Astrocyte (in vitro differentiated cells and primary cell): ENCODE data around the gene PCK2. TPM values are rescaled to one million over a fixed set of nuclear protein-coding genes. Genes with fewer than 3 reads are reported as not detected.

Source experiments
- DNase-seq: peaks from one replicate; pipeline ENCODE4 v3.0.0-alpha.2; 2010; ENCODE audit warnings: low read depth
- FAIRE-seq: peaks from 2 replicates; lab custom pipeline; 2011; peaks lifted over from hg19 to GRCh38; lab: Jason Lieb, UNC
- H2AFZ ChIP-seq: 2 replicates; pipeline ENCODE4 v1.6.0; 2012; ENCODE audit warnings: low read depth, low read length, inconsistent platforms
- H3K27ac ChIP-seq: 2 replicates; pipeline ENCODE4 v1.5.1; 2011; ENCODE audit warnings: low read depth, low read length, inconsistent platforms
- H3K27me3 ChIP-seq: 2 replicates; pipeline ENCODE4 v1.6.0; 2011; ENCODE audit warnings: low read length, inconsistent platforms; ENCODE audit not compliant: insufficient read depth
- H3K36me3 ChIP-seq: 2 replicates; pipeline ENCODE4 v1.5.1; 2011; ENCODE audit warnings: low read length, inconsistent platforms; ENCODE audit not compliant: insufficient read depth
- H3K4me1 ChIP-seq: 2 replicates; pipeline ENCODE4 v1.5.1; 2011; ENCODE audit warnings: low read length, inconsistent platforms; ENCODE audit not compliant: insufficient read depth
- H3K4me2 ChIP-seq: 2 replicates; pipeline ENCODE4 v1.6.0; 2012; ENCODE audit warnings: low read length, inconsistent platforms
- H3K4me3 ChIP-seq: 2 replicates; pipeline ENCODE4 v1.5.1; 2011; ENCODE audit warnings: low read depth, mild to moderate bottlenecking, low read length, inconsistent platforms; ENCODE audit not compliant: insufficient read depth
- H3K79me2 ChIP-seq: 2 replicates; pipeline ENCODE4 v1.6.0; 2012; ENCODE audit warnings: mild to moderate bottlenecking, low read length, inconsistent platforms; ENCODE audit not compliant: insufficient read depth
- H3K9ac ChIP-seq: 2 replicates; pipeline ENCODE4 v1.6.0; 2012; ENCODE audit warnings: mild to moderate bottlenecking, low read length, inconsistent platforms
- H3K9me3 ChIP-seq: 2 replicates; pipeline ENCODE4 v1.5.1; 2012; ENCODE audit warnings: low read depth, mild to moderate bottlenecking, low read length, inconsistent platforms; ENCODE audit not compliant: insufficient read depth
- H4K20me1 ChIP-seq: 2 replicates; pipeline ENCODE4 v1.6.0; 2012; ENCODE audit warnings: low read length, inconsistent platforms; ENCODE audit not compliant: insufficient read depth
- H3K27ac Mint-ChIP-seq: one replicate; pipeline ENCODE4 v1.8.0; 2021; ENCODE audit warnings: mild to moderate bottlenecking, mixed read lengths; ENCODE audit not compliant: unreplicated experiment
- H3K27me3 Mint-ChIP-seq: one replicate; pipeline ENCODE4 v1.8.0; 2021; ENCODE audit warnings: low read depth, mixed read lengths; ENCODE audit not compliant: unreplicated experiment
- H3K36me3 Mint-ChIP-seq: one replicate; pipeline ENCODE4 v1.8.0; 2021; ENCODE audit warnings: low read depth, mixed read lengths; ENCODE audit not compliant: unreplicated experiment
- H3K4me1 Mint-ChIP-seq: one replicate; pipeline ENCODE4 v1.8.0; 2021; ENCODE audit warnings: low read depth, mixed read lengths; ENCODE audit not compliant: unreplicated experiment
- H3K4me3 Mint-ChIP-seq: one replicate; pipeline ENCODE4 v1.8.0; 2021; ENCODE audit warnings: mild to moderate bottlenecking, moderate library complexity, mixed read lengths; ENCODE audit not compliant: unreplicated experiment
- H3K9me3 Mint-ChIP-seq: one replicate; pipeline ENCODE4 v1.8.0; 2021; ENCODE audit warnings: mild to moderate bottlenecking, mixed read lengths; ENCODE audit not compliant: unreplicated experiment
- EZH2 ChIP-seq: IDR thresholded peaks from 2 replicates; pipeline ENCODE4 v1.6.1; 2012; ENCODE audit warnings: mild to moderate bottlenecking, low read length, inconsistent platforms; ENCODE audit not compliant: insufficient read depth
- total RNA-seq: library from RNA; stranded (reverse); gene quantifications from 2 replicates; pipeline ENCODE4 v1.2.1, GENCODE V29; 2021
- TF ChIP-seq, protein P1 (sequence below): IDR thresholded peaks from 2 replicates; pipeline ENCODE4 v1.5.1; 2011; ENCODE audit warnings: low read depth, mild to moderate bottlenecking, inconsistent platforms, low read length, moderate library complexity; ENCODE audit not compliant: insufficient read depth

Gene PCK2
- total RNA-seq, 1 donor from 2014 or later: 73.8 TPM

DNA sequence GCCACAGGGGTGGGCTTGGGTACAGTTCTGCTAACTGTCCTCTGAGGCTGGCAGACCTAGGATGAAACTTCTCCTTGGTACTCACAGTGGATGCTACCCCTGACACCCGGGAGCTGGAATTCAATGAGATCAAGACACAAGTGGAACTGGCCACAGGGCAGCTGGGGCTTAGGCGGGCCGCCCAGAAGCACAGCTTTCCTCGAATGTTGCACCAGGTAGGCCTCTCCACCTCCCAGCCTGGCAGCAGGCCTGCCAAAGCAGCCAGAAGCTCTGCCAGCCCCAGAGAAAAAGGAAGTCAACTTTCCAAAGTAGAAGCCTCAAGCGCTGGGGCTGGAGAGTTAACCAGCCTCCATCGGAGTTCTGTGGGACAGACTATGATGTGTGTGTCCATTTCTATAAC is 23.1 kb downstream of the PCK2 start:
- H3K4me2 ChIP-seq: no peak overlapping the region
- FAIRE-seq: no peak

DNA sequence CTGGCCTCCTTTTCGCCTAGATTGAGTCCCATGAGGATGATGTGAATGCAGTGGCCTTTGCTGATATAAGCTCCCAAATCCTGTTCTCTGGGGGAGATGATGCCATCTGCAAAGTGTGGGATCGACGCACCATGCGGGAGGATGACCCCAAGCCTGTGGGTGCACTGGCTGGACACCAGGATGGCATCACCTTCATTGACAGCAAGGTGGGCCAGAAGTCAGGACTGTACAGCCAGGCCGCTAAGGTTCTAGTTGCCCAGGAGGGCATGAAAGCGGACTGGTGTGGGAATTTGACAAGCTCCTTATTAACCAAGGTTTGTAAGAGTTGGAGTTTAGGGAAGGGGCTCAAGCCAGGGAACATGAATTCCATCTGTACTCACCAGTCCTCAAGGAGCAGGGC is 25.6 kb downstream of the PCK2 start:
- no peak for FAIRE-seq

More for the DNA sequence above, 23.1 kb downstream of the PCK2 start:
- Histone ChIP-seq H3K27ac (no peak overlapping the region), H4K20me1 (no peaks in the 10 kb centered on the region), H2AFZ (no peak overlapping the region), H3K27me3 (no peaks in the 10 kb centered on the region), H3K9me3 (no peaks in the 10 kb centered on the region), H3K4me1 (peaks cover 13% of the 10 kb centered on the region), H3K4me3 (no peak overlapping the region), H3K79me2 (peaks cover 7% of the 10 kb centered on the region), H3K9ac (no peak overlapping the region), H3K36me3 (peaks cover 30% of the 10 kb centered on the region)
- Mint-ChIP-seq H3K27ac (no peak overlapping the region), H3K9me3 (no peaks in the 10 kb centered on the region), H3K4me3 (no peak overlapping the region), H3K4me1 (peaks cover 8% of the 10 kb centered on the region), H3K36me3 (peaks cover 23% of the 10 kb centered on the region), H3K27me3 (no peaks in the 10 kb centered on the region)
- TF ChIP-seq EZH2: no peak
- TF ChIP-seq, protein P1, sequence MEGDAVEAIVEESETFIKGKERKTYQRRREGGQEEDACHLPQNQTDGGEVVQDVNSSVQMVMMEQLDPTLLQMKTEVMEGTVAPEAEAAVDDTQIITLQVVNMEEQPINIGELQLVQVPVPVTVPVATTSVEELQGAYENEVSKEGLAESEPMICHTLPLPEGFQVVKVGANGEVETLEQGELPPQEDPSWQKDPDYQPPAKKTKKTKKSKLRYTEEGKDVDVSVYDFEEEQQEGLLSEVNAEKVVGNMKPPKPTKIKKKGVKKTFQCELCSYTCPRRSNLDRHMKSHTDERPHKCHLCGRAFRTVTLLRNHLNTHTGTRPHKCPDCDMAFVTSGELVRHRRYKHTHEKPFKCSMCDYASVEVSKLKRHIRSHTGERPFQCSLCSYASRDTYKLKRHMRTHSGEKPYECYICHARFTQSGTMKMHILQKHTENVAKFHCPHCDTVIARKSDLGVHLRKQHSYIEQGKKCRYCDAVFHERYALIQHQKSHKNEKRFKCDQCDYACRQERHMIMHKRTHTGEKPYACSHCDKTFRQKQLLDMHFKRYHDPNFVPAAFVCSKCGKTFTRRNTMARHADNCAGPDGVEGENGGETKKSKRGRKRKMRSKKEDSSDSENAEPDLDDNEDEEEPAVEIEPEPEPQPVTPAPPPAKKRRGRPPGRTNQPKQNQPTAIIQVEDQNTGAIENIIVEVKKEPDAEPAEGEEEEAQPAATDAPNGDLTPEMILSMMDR: no peak
- no peak for DNase-seq

DNA sequence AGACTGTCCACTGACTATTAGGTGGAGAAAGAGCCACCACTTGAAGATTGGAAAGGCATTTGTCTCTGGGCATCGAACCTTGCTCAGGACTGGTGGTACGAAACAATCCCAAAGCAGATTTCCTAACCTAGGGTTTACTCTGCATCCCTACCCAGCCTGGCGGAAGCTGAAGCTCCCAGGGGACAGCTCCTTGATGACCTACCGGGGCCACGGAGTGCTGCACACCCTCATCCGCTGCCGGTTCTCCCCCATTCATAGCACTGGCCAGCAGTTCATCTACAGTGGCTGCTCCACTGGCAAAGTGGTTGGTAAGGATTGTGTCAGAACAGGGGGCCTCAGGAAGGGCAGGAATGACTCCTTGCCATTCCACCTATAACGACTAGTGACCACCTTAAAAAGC is 27.1 kb downstream of the PCK2 start:
- Mint-ChIP-seq H3K36me3 (peaks cover 34% of the 10 kb centered on the region), H3K27ac (no peak overlapping the region), H3K27me3 (no peaks in the 10 kb centered on the region), H3K4me3 (no peak overlapping the region), H3K4me1 (no peaks in the 10 kb centered on the region), H3K9me3 (no peaks in the 10 kb centered on the region)
- Histone ChIP-seq H3K9ac (no peak overlapping the region), H3K4me2 (no peak overlapping the region), H3K4me3 (no peak overlapping the region), H3K36me3 (peaks cover 30% of the 10 kb centered on the region), H3K9me3 (no peaks in the 10 kb centered on the region), H3K27me3 (no peaks in the 10 kb centered on the region), H3K79me2 (peaks cover 6% of the 10 kb centered on the region), H3K27ac (no peak overlapping the region), H3K4me1 (no peaks in the 10 kb centered on the region), H4K20me1 (no peaks in the 10 kb centered on the region), H2AFZ (no peak overlapping the region)
- DNase-seq (no peak), FAIRE-seq (no peak)
- TF ChIP-seq EZH2: no peak
- TF ChIP-seq, protein P1: no peak

More for the DNA sequence above, 25.6 kb downstream of the PCK2 start:
- H2AFZ ChIP-seq: no peak overlapping the region
- no peak for DNase-seq
- Mint-ChIP-seq H3K36me3 (peaks cover 36% of the 10 kb centered on the region), H3K9me3 (no peaks in the 10 kb centered on the region), H3K4me3 (no peak overlapping the region), H3K27ac (no peak overlapping the region), H3K4me1 (peaks cover 8% of the 10 kb centered on the region), H3K27me3 (no peaks in the 10 kb centered on the region)
- H3K4me1 ChIP-seq: peaks cover 8% of the 10 kb centered on the region
- H3K4me2 ChIP-seq: no peak overlapping the region
- H3K9ac ChIP-seq: no peak overlapping the region
- no peaks in the 10 kb centered on the region for H3K9me3 ChIP-seq
- no peak overlapping the region for H3K4me3 ChIP-seq
- no peaks in the 10 kb centered on the region for H3K27me3 ChIP-seq
- no peak overlapping the region for H3K27ac ChIP-seq
- H3K79me2 ChIP-seq: peaks cover 7% of the 10 kb centered on the region
- TF ChIP-seq EZH2: no peak
- TF ChIP-seq, protein P1: no peak
- H4K20me1 ChIP-seq: no peaks in the 10 kb centered on the region
- peaks cover 30% of the 10 kb centered on the region for H3K36me3 ChIP-seq
